GM12878 (cell line): ENCODE results near the gene PPFIBP1. TPM values are rescaled to one million over a fixed set of nuclear protein-coding genes. Genes with fewer than 3 reads are reported as not detected.

Experiments used
- ATAC-seq: fragments of 200-7000 bp; cut with Tn5 transposase; 3 replicates; pipeline ENCODE4 v1.9.1; 2020; ENCODE audit warnings: mild to moderate bottlenecking, moderate library complexity
- BruUV-seq: library from RNA; stranded (reverse); fragments of 400-500 nt; replicated peaks from 2 replicates; lab custom pipeline; 2021; lab: Mats Ljungman, UMichigan
- CTCF ChIA-PET: fragments of 300-600 bp; sonication (Branson Sonifier 250); formaldehyde crosslinking; extraction: SDS; loops from one replicate; lab custom pipeline; 2021; ENCODE audit warnings: inconsistent platforms; lab: Yijun Ruan, JAX
- POLR2A ChIA-PET: fragments of 350-600 bp; formaldehyde crosslinking; extraction: SDS; loops from one replicate; lab custom pipeline; 2021; ENCODE audit warnings: inconsistent platforms; lab: Charles Lee
- RAD21 ChIA-PET: fragments of 300-600 bp; sonication (Branson Sonifier 250); formaldehyde crosslinking; loops from one replicate; lab custom pipeline; 2023; ENCODE audit warnings: antibody characterized with exemption; ENCODE audit not compliant: unreplicated experiment; lab: Charles Lee
- SMC1A ChIA-PET: fragments of 300-600 bp; sonication (Branson Sonifier 250); formaldehyde crosslinking; loops from one replicate; lab custom pipeline; 2023; ENCODE audit not compliant: unreplicated experiment, uncharacterized antibody; lab: Charles Lee
- DNase-seq: peaks from one replicate; pipeline ENCODE4 v3.0.0-alpha.2; 2011; ENCODE audit warnings: low read depth, low spot score
- FAIRE-seq: peaks from 3 replicates; lab custom pipeline; 2011; peaks lifted over from hg19 to GRCh38; lab: Jason Lieb, UNC
- H2AFZ ChIP-seq: 2 replicates; pipeline ENCODE4 v1.6.0; 2011; ENCODE audit warnings: low read depth, low read length, control low read depth; ENCODE audit not compliant: control insufficient read depth
- H3K27ac ChIP-seq: 2 replicates; pipeline ENCODE4 v1.5.1; 2011; ENCODE audit warnings: control low read depth; ENCODE audit not compliant: control insufficient read depth, insufficient read depth
- H3K27me3 ChIP-seq, 2 experiments: replicated peaks in 1 of 2; 2 replicates each; pipeline versions ENCODE4 v1.6.0 to v1.6.1; 2011; ENCODE audit warnings: low read length in 1 of 2; ENCODE audit not compliant: control insufficient read depth in 2 of 2, insufficient read depth in 2 of 2
- H3K36me3 ChIP-seq, 2 experiments: 2 replicates each; pipeline ENCODE4 v1.5.1; 2011; ENCODE audit warnings: low read length in 1 of 2; ENCODE audit not compliant: control insufficient read depth in 2 of 2, insufficient read depth in 2 of 2
- H3K4me1 ChIP-seq: 2 replicates; pipeline ENCODE4 v1.6.1; 2011; ENCODE audit warnings: mild to moderate bottlenecking, low read length, moderate library complexity, mixed read lengths; ENCODE audit not compliant: control insufficient read depth, insufficient read depth
- H3K4me2 ChIP-seq: 2 replicates; pipeline ENCODE4 v1.6.0; 2011; ENCODE audit warnings: control low read depth; ENCODE audit not compliant: control insufficient read depth, insufficient read depth
- H3K4me3 ChIP-seq: fragments of 200-600 bp; sonication (generic); 2 replicates; pipeline ENCODE4 v1.5.1; 2016
- H3K79me2 ChIP-seq: 2 replicates; pipeline ENCODE4 v1.6.0; 2011; ENCODE audit warnings: low read length; ENCODE audit not compliant: control insufficient read depth, insufficient read depth
- H3K9ac ChIP-seq: 2 replicates; pipeline ENCODE4 v1.8.0; 2011; ENCODE audit warnings: low read length, control low read depth, mixed read lengths; ENCODE audit not compliant: control insufficient read depth, insufficient read depth
- H3K9me3 ChIP-seq: replicated peaks from 3 replicates; pipeline ENCODE4 v1.5.1; 2011; ENCODE audit warnings: mild to moderate bottlenecking, low read length; ENCODE audit not compliant: control insufficient read depth, insufficient read depth
- H4K20me1 ChIP-seq: 2 replicates; pipeline ENCODE4 v1.6.0; 2011; ENCODE audit not compliant: control insufficient read depth, insufficient read depth
- GABPA ChIP-seq: IDR thresholded peaks from 2 replicates; pipeline ENCODE4 v1.6.1; 2014; ENCODE audit warnings: antibody characterized with exemption, low read depth, mild to moderate bottlenecking, inconsistent platforms
- MYC ChIP-seq: IDR thresholded peaks from 2 replicates; pipeline ENCODE4 v1.6.1; 2011; ENCODE audit warnings: mild to moderate bottlenecking, low read length, moderate library complexity, inconsistent platforms; ENCODE audit not compliant: insufficient read depth, insufficient replicate concordance, insufficient read length, severe bottlenecking
- POLR2AphosphoS5 ChIP-seq: IDR thresholded peaks from 2 replicates; pipeline ENCODE4 v1.6.1; 2011; ENCODE audit warnings: mild to moderate bottlenecking, low read length, inconsistent platforms
- SMAD5 ChIP-seq: IDR thresholded peaks from 2 replicates; pipeline ENCODE4 v1.6.1; 2016; ENCODE audit warnings: antibody characterized with exemption, low read depth
- ZBTB11 ChIP-seq: fragments of 450-650 bp; formaldehyde crosslinking; IDR thresholded peaks from 2 replicates; pipeline ENCODE4 v1.5.0; 2022; ENCODE audit warnings: mild to moderate bottlenecking, missing genetic modification characterization
- WGBS: methylation state at CpG from one replicate; pipeline ENCODE4 v1.1.6; 2016; ENCODE audit warnings: low lambda C conversion rate; ENCODE audit not compliant: insufficient replicate concordance, insufficient coverage; ENCODE audit errors: missing lambda C conversion rate; 5-methylcytosine and 5-hydroxymethylcytosine counted together
- in situ Hi-C: fragments of 300-500 bp; cut with MboI; formaldehyde crosslinking; loops from 9 replicates; pipeline ENCODE4 v1.14.3; 2018; ENCODE audit warnings: mixed read lengths
- intact Hi-C: fragments of 100-400 bp; cut with micrococcal nuclease; formaldehyde crosslinking; loops from one replicate; pipeline ENCODE4 v1.14.2; 2022; ENCODE audit not compliant: unreplicated experiment
- polyA plus RNA-seq, 11 experiments: library from polyadenylated mRNA; depleted of rRNA in 4 of 11; unstranded in 6 of 11; stranded (reverse) in 5 of 11; fragments of >200 nt; fragmentation: Nextera tagmentation in 4 of 11; fragmentation: Illumina TruSeq in 1 of 11; extraction: Ambion mirVana in 4 of 11; extraction: Trizol in 1 of 11; gene quantifications; 1 replicate in 1 of 11; 2 replicates in 10 of 11; pipeline versions ENCODE4 v1.2.1 to v1.2.3, GENCODE V29; 2011 to 2016; ENCODE audit warnings: inconsistent platforms in 2 of 11, missing spikeins in 2 of 11, low read depth in 1 of 11
- total RNA-seq, 4 experiments: library from RNA; depleted of rRNA in 3 of 4; stranded (reverse); fragments of >200 nt in 3 of 4; fragmentation: Illumina TruSeq in 1 of 4; extraction: Trizol in 1 of 4; gene quantifications; 2 replicates each; pipeline versions ENCODE4 v1.2.1 to v1.2.3, GENCODE V29; 2013 to 2021

Gene PPFIBP1
- total and polyA plus RNA-seq, 10 of the 15 experiments (the other 5 are each of a cell fraction or from before 2014, with no cell fraction given): 0.47 to 7.8 (median 3.6) TPM

DNA sequence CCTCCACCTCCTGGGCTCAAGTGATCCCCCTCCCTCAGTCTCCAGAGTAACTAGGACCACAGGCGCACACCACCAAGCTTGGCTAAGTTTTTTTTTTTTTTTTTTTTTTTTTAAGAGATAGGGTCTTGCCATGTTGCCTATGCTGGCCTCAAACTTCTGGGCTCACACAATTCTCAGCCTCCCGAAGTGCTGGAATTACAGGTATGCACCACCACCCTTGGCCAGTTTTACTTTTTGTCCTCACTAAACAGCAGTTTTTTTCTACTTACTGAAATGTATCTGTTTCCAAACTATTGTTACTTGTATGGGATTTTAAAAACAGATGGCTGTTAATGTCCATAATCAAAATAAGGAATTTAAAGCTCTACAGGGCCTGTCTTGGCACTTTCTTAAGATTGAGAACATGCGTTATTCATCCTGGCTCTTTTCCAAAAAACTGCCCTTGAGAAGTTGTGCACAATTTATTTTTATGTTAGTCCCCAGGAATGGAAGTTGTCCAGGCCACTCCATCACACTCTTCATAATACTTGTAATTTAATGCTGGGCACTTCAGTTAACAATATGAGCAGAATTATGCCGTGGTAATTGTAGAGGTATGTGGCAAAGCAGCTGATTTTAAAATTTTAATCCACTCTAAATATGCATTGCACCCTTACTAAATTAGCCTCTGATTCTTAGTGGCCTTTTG lies 120.3 kb downstream of the PPFIBP1 start:
- ChIA-PET RAD21 (no interaction called here), POLR2A (no interaction called here), SMC1A (no interaction called here), CTCF (no interaction called here)
- Histone ChIP-seq H4K20me1 (no peaks in the 10 kb centered on the region), H3K9ac (no peak overlapping the region), H3K4me2 (no peak overlapping the region), H3K27me3 (no peaks in the 10 kb centered on the region), H3K79me2 (no peaks in the 10 kb centered on the region), H3K27ac (no peak overlapping the region), H3K4me3 (no peak overlapping the region), H3K9me3 (no peaks in the 10 kb centered on the region), H3K36me3 (0 out of 4 replicates have a peak, but pooled peaks cover 0 to 3% of the 10 kb centered on the region in 2 experiments), H3K4me1 (no peaks in the 10 kb centered on the region), H2AFZ (no peak overlapping the region)
- BruUV-seq: no TSS peak
- DNase-seq (no peak), FAIRE-seq (no peak), ATAC-seq (no peak)
- TF ChIP-seq SMAD5 (no peak), ZBTB11 (CRISPR knock-in tag) (no peak), MYC (no peak), GABPA (no peak), POLR2AphosphoS5 (no peak)
- 67% methylated on average over 4 of the region's 4 CpGs for WGBS
- in situ Hi-C loops: no loop called here
- intact Hi-C loops: no loop called here
